K562 (cell line): Measurements from ENCODE around the gene PGPEP1. TPM values are rescaled to one million over a fixed set of nuclear protein-coding genes. Genes with fewer than 3 reads are reported as not detected.
A peak's percentile ranks its signal among the peaks of the same experiment; 100 is the strongest.

ENCODE experiments used
- ATF1 ChIP-seq, 2 experiments: fragments of 450-650 bp in 1 of 2; IDR thresholded peaks; 2 replicates each; pipeline ENCODE4 v1.6.1; 2016; ENCODE audit warnings: missing compliant biosample characterization in 1 of 2, missing genetic modification characterization in 1 of 2
- CBFA2T3 ChIP-seq: fragments of 450-650 bp; IDR thresholded peaks from 2 replicates; pipeline ENCODE4 v1.6.1; 2017
- CTCF ChIP-seq, 3 experiments: IDR thresholded peaks in 2 of 3; conservative IDR thresholded peaks in 1 of 3; 2 replicates each; pipeline ENCODE4 v1.5.1; 2011 to 2012; ENCODE audit warnings: low read length in 3 of 3, mild to moderate bottlenecking in 3 of 3, control low read depth in 2 of 3, improper control_type of control experiment in 1 of 3, inconsistent platforms in 1 of 3, low read depth in 1 of 3, mixed read lengths in 1 of 3, moderate library complexity in 1 of 3; ENCODE audit not compliant: insufficient read depth in 2 of 3
- GABPB1 ChIP-seq: sonication (generic); formaldehyde crosslinking; IDR thresholded peaks from 2 replicates; pipeline ENCODE4 v1.8.0; 2022; ENCODE audit warnings: mild to moderate bottlenecking, missing genetic modification reagents
- HBP1 ChIP-seq: fragments of 450-650 bp; formaldehyde crosslinking; IDR thresholded peaks from 2 replicates; pipeline ENCODE4 v1.4.0; 2022; ENCODE audit warnings: missing genetic modification characterization
- HLTF ChIP-seq: fragments of 450-650 bp; IDR thresholded peaks from 2 replicates; pipeline ENCODE4 v1.6.1; 2016
- ID3 ChIP-seq, 2 experiments: fragments of 250-450 bp in 1 of 2; fragments of 450-650 bp in 1 of 2; sonication (Bioruptor Pico) in 1 of 2; IDR thresholded peaks; 2 replicates each; pipeline versions ENCODE4 v1.6.1 to v1.8.0; 2016 to 2021; ENCODE audit warnings: mild to moderate bottlenecking in 2 of 2, moderate library complexity in 2 of 2, missing compliant biosample characterization in 1 of 2, missing genetic modification characterization in 1 of 2
- MAZ ChIP-seq, 2 experiments: fragments of 450-650 bp in 1 of 2; sonication (generic) in 1 of 2; formaldehyde crosslinking; IDR thresholded peaks in 1 of 2; conservative IDR thresholded peaks in 1 of 2; 2 replicates each; pipeline versions ENCODE4 v1.4.0 to v1.5.0; 2020; ENCODE audit warnings: mild to moderate bottlenecking in 1 of 2, missing genetic modification reagents in 1 of 2
- NUFIP1 ChIP-seq: fragments of 450-650 bp; IDR thresholded peaks from 2 replicates; pipeline ENCODE4 v1.6.1; 2018; ENCODE audit not compliant: partially characterized antibody
- SLC30A9 ChIP-seq: fragments of 250-450 bp; sonication (Bioruptor Pico); IDR thresholded peaks from 2 replicates; pipeline ENCODE4 v1.8.0; 2022; ENCODE audit warnings: mild to moderate bottlenecking, moderate library complexity
- SMARCE1 ChIP-seq: fragments of 450-650 bp; IDR thresholded peaks from 2 replicates; pipeline ENCODE4 v1.7.1; 2016; ENCODE audit warnings: mild to moderate bottlenecking
- TEAD2 ChIP-seq: fragments of 450-650 bp; IDR thresholded peaks from 2 replicates; pipeline ENCODE4 v1.6.1; 2016; ENCODE audit warnings: missing genetic modification characterization, control low read depth, missing compliant biosample characterization
- WHSC1 ChIP-seq: IDR thresholded peaks from one replicate; pipeline ENCODE4 v1.6.1; 2012; ENCODE audit warnings: low read length, control low read depth, inconsistent platforms
- ZC3H11A ChIP-seq: IDR thresholded peaks from 2 replicates; pipeline ENCODE4 v1.6.1; 2012; ENCODE audit warnings: low read depth, low read length, improper control_type of control experiment
- ZC3H8 ChIP-seq: fragments of 450-650 bp; IDR thresholded peaks from 2 replicates; pipeline ENCODE4 v1.6.1; 2017
- ZSCAN32 ChIP-seq: fragments of 450-650 bp; formaldehyde crosslinking; IDR thresholded peaks from 2 replicates; pipeline ENCODE4 v1.4.0; 2020; ENCODE audit warnings: mild to moderate bottlenecking, moderate library complexity
- polyA plus RNA-seq, 8 experiments: library from polyadenylated mRNA; depleted of rRNA in 4 of 8; stranded (reverse) in 5 of 8; unstranded in 3 of 8; fragments of >200 nt; fragmentation: Nextera tagmentation in 2 of 8; fragmentation: Illumina TruSeq in 1 of 8; extraction: Ambion mirVana in 2 of 8; extraction: Trizol in 1 of 8; gene quantifications; 2 replicates each; pipeline versions ENCODE4 v1.2.1 to v1.2.3, GENCODE V29; 2011 to 2014; ENCODE audit warnings: inconsistent platforms in 1 of 8, missing spikeins in 1 of 8
- total RNA-seq, 7 experiments: library from RNA; depleted of rRNA in 6 of 7; stranded (reverse); fragments of >200 nt in 6 of 7; fragmentation: Illumina TruSeq in 2 of 7; extraction: Trizol in 2 of 7; gene quantifications; 2 replicates each; pipeline versions ENCODE4 v1.2.1 to v1.2.3, GENCODE V29; 2011 to 2021; ENCODE audit warnings: low replicate concordance in 1 of 7
- TF ChIP-seq, protein P1 (sequence below): fragments of 450-650 bp; IDR thresholded peaks from 2 replicates; pipeline ENCODE4 v1.6.1; 2016; ENCODE audit warnings: mild to moderate bottlenecking
- TF ChIP-seq, protein P2 (sequence below): fragments of 450-650 bp; formaldehyde crosslinking; IDR thresholded peaks from 2 replicates; pipeline ENCODE4 v1.4.0; 2022; ENCODE audit warnings: missing genetic modification characterization

Gene PGPEP1
- total and polyA plus RNA-seq, 9 of the 15 experiments (the other 6 are each of a cell fraction or from before 2014, with no cell fraction given) = 10.0 to 69.6 (median 33.5) TPM

DNA sequence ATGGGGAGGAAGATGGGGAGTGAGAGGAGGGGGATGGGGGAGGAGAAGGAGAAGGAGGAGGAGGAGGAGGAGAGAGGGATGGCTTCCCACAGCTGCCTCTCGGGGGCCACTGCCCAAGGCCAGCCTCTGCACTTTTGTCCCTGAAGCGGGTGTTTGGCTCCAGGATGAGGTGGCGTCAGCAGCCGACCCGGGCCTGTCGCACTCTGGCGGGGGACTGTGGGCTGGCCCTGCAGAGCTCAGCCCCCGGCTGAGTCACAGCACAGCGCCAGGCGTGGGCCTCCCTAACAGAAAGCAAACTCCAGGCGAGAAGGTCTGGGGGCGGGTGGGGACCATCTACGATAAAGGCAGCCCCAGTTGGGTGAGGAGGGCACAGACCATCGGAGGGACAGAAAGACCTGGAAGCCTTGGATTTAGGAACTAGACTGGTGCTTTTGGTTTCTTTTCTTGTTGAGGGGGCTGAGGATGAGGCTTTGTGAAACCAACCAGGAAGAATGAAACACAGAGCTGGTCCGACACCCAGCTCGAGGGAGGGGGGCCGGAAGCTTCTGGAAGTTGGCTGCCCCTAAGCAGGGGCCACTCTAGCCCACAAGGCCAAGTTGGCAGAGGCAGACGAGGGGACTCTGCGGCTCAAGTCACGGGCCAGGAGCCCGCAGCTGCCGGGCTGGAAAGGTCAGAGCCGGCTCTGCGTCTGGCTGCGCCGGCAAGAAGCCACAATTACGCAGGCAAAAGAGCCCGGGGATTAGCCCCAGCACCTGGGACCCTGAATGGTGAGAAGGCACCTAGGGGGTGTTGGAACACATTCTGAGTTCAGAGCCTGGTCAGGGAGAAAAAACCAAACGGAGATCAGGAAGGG lies 35.7 kb upstream of the PGPEP1 start (continued):
- TF ChIP-seq HBP1 (CRISPR knock-in tag) (0 out of 2 replicates have a peak, but pooled peaks have one; percentile 29), ZC3H11A (no peak), MAZ (CRISPR knock-in tag; conservative IDR thresholded peaks at IDR 0.05 in 1 of 2, IDR thresholded peaks at IDR 0.05 in 1 of 2) (peak; percentile 70 to 86; a peak in 3 of 4 replicates), SMARCE1 (peak; percentile 77; the same call in 1 of the 2 replicates), GABPB1 (CRISPR knock-in tag) (peak; percentile 45; the same call in 1 of the 2 replicates), SLC30A9 (CRISPR knock-in tag) (no peak), HLTF (peak; percentile 89; the same call in 1 of the 2 replicates), CTCF (IDR thresholded peaks at IDR 0.05 in 2 of 3, conservative IDR thresholded peaks at IDR 0.05 in 1 of 3; ENCODE audit: insufficient read depth in 2 of 3, low read depth in 1 of 3, low read length in 3 of 3) (peak in 2 of 3 experiments; percentile 16 to 19; a peak in 2 of 6 replicates), CBFA2T3 (0 out of 2 replicates have a peak, but pooled peaks have one; percentile 13), ZSCAN32 (CRISPR knock-in tag) (0 out of 2 replicates have a peak, but pooled peaks have one; percentile 28), NUFIP1 (peak; percentile 20), ZC3H8 (0 out of 2 replicates have a peak, but pooled peaks have one; percentile 10), ATF1 (CRISPR knock-in tag; IDR thresholded peaks at IDR 0.05) (peak; percentile 29; the same call in 1 of the 2 replicates), ATF1 (tag; IDR thresholded peaks at IDR 0.05) (peak; percentile 71), TEAD2 (no peak), ID3 (CRISPR knock-in tag; IDR thresholded peaks at IDR 0.05) (no peak), ID3 (tag; IDR thresholded peaks at IDR 0.05) (peak; percentile 89; the same call in 1 of the 2 replicates), WHSC1 (no peak)
- TF ChIP-seq, protein P1, sequence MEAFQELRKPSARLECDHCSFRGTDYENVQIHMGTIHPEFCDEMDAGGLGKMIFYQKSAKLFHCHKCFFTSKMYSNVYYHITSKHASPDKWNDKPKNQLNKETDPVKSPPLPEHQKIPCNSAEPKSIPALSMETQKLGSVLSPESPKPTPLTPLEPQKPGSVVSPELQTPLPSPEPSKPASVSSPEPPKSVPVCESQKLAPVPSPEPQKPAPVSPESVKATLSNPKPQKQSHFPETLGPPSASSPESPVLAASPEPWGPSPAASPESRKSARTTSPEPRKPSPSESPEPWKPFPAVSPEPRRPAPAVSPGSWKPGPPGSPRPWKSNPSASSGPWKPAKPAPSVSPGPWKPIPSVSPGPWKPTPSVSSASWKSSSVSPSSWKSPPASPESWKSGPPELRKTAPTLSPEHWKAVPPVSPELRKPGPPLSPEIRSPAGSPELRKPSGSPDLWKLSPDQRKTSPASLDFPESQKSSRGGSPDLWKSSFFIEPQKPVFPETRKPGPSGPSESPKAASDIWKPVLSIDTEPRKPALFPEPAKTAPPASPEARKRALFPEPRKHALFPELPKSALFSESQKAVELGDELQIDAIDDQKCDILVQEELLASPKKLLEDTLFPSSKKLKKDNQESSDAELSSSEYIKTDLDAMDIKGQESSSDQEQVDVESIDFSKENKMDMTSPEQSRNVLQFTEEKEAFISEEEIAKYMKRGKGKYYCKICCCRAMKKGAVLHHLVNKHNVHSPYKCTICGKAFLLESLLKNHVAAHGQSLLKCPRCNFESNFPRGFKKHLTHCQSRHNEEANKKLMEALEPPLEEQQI = no peak
- TF ChIP-seq, protein P2, sequence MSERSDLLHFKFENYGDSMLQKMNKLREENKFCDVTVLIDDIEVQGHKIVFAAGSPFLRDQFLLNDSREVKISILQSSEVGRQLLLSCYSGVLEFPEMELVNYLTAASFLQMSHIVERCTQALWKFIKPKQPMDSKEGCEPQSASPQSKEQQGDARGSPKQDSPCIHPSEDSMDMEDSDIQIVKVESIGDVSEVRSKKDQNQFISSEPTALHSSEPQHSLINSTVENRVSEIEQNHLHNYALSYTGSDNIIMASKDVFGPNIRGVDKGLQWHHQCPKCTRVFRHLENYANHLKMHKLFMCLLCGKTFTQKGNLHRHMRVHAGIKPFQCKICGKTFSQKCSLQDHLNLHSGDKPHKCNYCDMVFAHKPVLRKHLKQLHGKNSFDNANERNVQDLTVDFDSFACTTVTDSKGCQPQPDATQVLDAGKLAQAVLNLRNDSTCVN (CRISPR knock-in tag) = peak; percentile 49; the same call in 1 of the 2 replicates
